Mesenchymal stem cell (in vitro differentiated cells and primary cell): ENCODE measurements around the gene MTO1.
"Not testable (repeated sequence)": the region's sequence is repeated elsewhere in the genome, so short reads cannot be mapped to it uniquely, and the experiment has no call there.

ENCODE experiments used
- DNase-seq: peaks from one replicate; pipeline ENCODE4 v3.0.0-alpha.2; 2013
- H2AFZ ChIP-seq: one replicate; pipeline ENCODE4 v1.6.1; 2013; ENCODE audit warnings: low read depth, mild to moderate bottlenecking, control low read depth, inconsistent platforms, low read length, moderate library complexity
- H2AK5ac ChIP-seq: 2 replicates; pipeline ENCODE4 v1.6.1; 2013; ENCODE audit warnings: low read length, moderate library complexity, mild to moderate bottlenecking, inconsistent platforms; ENCODE audit not compliant: severe bottlenecking
- H2BK120ac ChIP-seq: one replicate; pipeline ENCODE4 v1.6.1; 2013; ENCODE audit warnings: low read depth, mild to moderate bottlenecking, inconsistent platforms, low read length, moderate library complexity
- H2BK12ac ChIP-seq, 2 experiments: one replicate each; pipeline ENCODE4 v1.6.1; 2013; ENCODE audit warnings: inconsistent platforms in 2 of 2, low read length in 2 of 2, mild to moderate bottlenecking in 2 of 2, moderate library complexity in 2 of 2, control low read depth in 1 of 2
- H2BK15ac ChIP-seq: one replicate; pipeline ENCODE4 v1.6.1; 2013; ENCODE audit warnings: mild to moderate bottlenecking, low read depth, inconsistent platforms; ENCODE audit not compliant: poor library complexity, severe bottlenecking
- H2BK5ac ChIP-seq: 2 replicates; pipeline ENCODE4 v1.6.1; 2013; ENCODE audit warnings: low read depth, mild to moderate bottlenecking, low read length, control low read depth, inconsistent platforms; ENCODE audit not compliant: poor library complexity, severe bottlenecking
- H3K14ac ChIP-seq, 2 experiments: one replicate each; pipeline ENCODE4 v1.6.1; 2013; ENCODE audit warnings: inconsistent platforms in 2 of 2, low read length in 2 of 2, control low read depth in 1 of 2, mild to moderate bottlenecking in 1 of 2, moderate library complexity in 1 of 2
- H3K18ac ChIP-seq, 2 experiments: one replicate each; pipeline ENCODE4 v1.6.1; 2013; ENCODE audit warnings: inconsistent platforms in 2 of 2, low read length in 2 of 2, control low read depth in 1 of 2, low read depth in 1 of 2, mild to moderate bottlenecking in 1 of 2
- H3K23ac ChIP-seq, 2 experiments: one replicate each; pipeline ENCODE4 v1.6.1; 2013; ENCODE audit warnings: inconsistent platforms in 2 of 2, low read length in 2 of 2, mild to moderate bottlenecking in 2 of 2, moderate library complexity in 2 of 2, control low read depth in 1 of 2
- H3K27ac ChIP-seq: 2 replicates; pipeline ENCODE4 v1.5.1; 2013; ENCODE audit warnings: mild to moderate bottlenecking, moderate library complexity, low read length, control low read depth, inconsistent platforms; ENCODE audit not compliant: poor library complexity, severe bottlenecking
- H3K27me3 ChIP-seq, 2 experiments: 2 replicates each; pipeline versions ENCODE4 v1.6.1 to v1.7.0; 2013; ENCODE audit warnings: low read length in 2 of 2, mild to moderate bottlenecking in 2 of 2, moderate library complexity in 2 of 2, control low read depth in 1 of 2, inconsistent platforms in 1 of 2; ENCODE audit not compliant: control insufficient read depth in 1 of 2, insufficient read depth in 1 of 2
- H3K36me3 ChIP-seq, 2 experiments: 2 replicates each; pipeline versions ENCODE4 v1.6.1 to v1.7.0; 2013; ENCODE audit warnings: low read length in 2 of 2, control low read depth in 1 of 2, inconsistent platforms in 1 of 2, low read depth in 1 of 2, mild to moderate bottlenecking in 1 of 2; ENCODE audit not compliant: insufficient read depth in 2 of 2, control insufficient read depth in 1 of 2
- H3K4ac ChIP-seq, 2 experiments: one replicate each; pipeline ENCODE4 v1.6.1; 2013; ENCODE audit warnings: inconsistent platforms in 2 of 2, low read length in 2 of 2, mild to moderate bottlenecking in 2 of 2, moderate library complexity in 2 of 2, control low read depth in 1 of 2, low read depth in 1 of 2
- H3K4me1 ChIP-seq: 2 replicates; pipeline ENCODE4 v1.6.1; 2013; ENCODE audit warnings: low read depth, low read length, control low read depth; ENCODE audit not compliant: control insufficient read depth, insufficient read depth
- H3K4me2 ChIP-seq: 2 replicates; pipeline ENCODE4 v1.6.1; 2013; ENCODE audit warnings: low read length, mild to moderate bottlenecking, inconsistent platforms; ENCODE audit not compliant: poor library complexity, severe bottlenecking
- H3K4me3 ChIP-seq, 2 experiments: 2 replicates each; pipeline versions ENCODE4 v1.5.1 to v1.7.0; 2013; ENCODE audit warnings: low read length in 2 of 2, mild to moderate bottlenecking in 2 of 2, control low read depth in 1 of 2, low read depth in 1 of 2; ENCODE audit not compliant: insufficient read depth in 1 of 2
- H3K79me1 ChIP-seq: replicated peaks from 2 replicates; pipeline ENCODE4 v1.6.1; 2013; ENCODE audit warnings: mild to moderate bottlenecking, control low read depth, low read length, inconsistent platforms; ENCODE audit not compliant: poor library complexity, severe bottlenecking
- H3K9ac ChIP-seq: 2 replicates; pipeline ENCODE4 v1.7.0; 2013; ENCODE audit warnings: mild to moderate bottlenecking, low read length, moderate library complexity
- H3K9me3 ChIP-seq: 2 replicates; pipeline ENCODE4 v1.7.0; 2013; ENCODE audit warnings: mild to moderate bottlenecking, low read length; ENCODE audit not compliant: control insufficient read depth
- H4K8ac ChIP-seq: one replicate; pipeline ENCODE4 v1.6.1; 2013; ENCODE audit warnings: inconsistent platforms, mild to moderate bottlenecking, low read length, moderate library complexity
- H4K91ac ChIP-seq: one replicate; pipeline ENCODE4 v1.6.1; 2013; ENCODE audit warnings: mild to moderate bottlenecking, low read length, inconsistent platforms
- WGBS: methylation state at CpG from one replicate; pipeline ENCODE4 v1.1.7; 2013; ENCODE audit warnings: mixed read lengths; 5-methylcytosine and 5-hydroxymethylcytosine counted together

MTO1 gene

GRCh38 chr6:73504160-73504559 is 42.6 kb downstream of the MTO1 start:
- peaks cover 1% of the 10 kb centered on the region for H3K79me1 ChIP-seq
- no peaks in the 10 kb centered on the region for H3K4me1 ChIP-seq
- H2BK120ac ChIP-seq: no peak overlapping the region
- no peak overlapping the region for H3K4me3 ChIP-seq
- H3K36me3 ChIP-seq: peaks cover 9 to 52% of the 10 kb centered on the region in 2 experiments
- no peak overlapping the region for H3K27ac ChIP-seq
- H3K27me3 ChIP-seq: no peaks in the 10 kb centered on the region
- no peak overlapping the region for H2AFZ ChIP-seq
- H4K8ac ChIP-seq: no peak overlapping the region
- H3K18ac ChIP-seq: no peak overlapping the region
- no peak overlapping the region for H3K9ac ChIP-seq
- H4K91ac ChIP-seq: no peak overlapping the region
- WGBS: no CpG with 5 or more reads among the region's 2 CpGs
- H2BK5ac ChIP-seq: no peak overlapping the region
- no peaks in the 10 kb centered on the region for H3K9me3 ChIP-seq
- H3K4ac ChIP-seq: no peak overlapping the region
- H2BK15ac ChIP-seq: no peak overlapping the region
- H3K4me2 ChIP-seq: no peak overlapping the region
- H2AK5ac ChIP-seq: no peak overlapping the region
- DNase-seq: no peak
- no peak overlapping the region for H3K14ac ChIP-seq
- H3K23ac ChIP-seq: no peak overlapping the region
- H2BK12ac ChIP-seq: no peak overlapping the region

- H3K4me2 ChIP-seq: no peak overlapping the region
- no peak overlapping the region for H3K4me3 ChIP-seq
- H2AK5ac ChIP-seq: no peak overlapping the region
- H3K27ac ChIP-seq: no peak overlapping the region
- H3K18ac ChIP-seq: no peak overlapping the region
- no peak overlapping the region for H3K9ac ChIP-seq
- H4K8ac ChIP-seq: no peak overlapping the region
- no peaks in the 10 kb centered on the region for H3K9me3 ChIP-seq
- no peak overlapping the region for H3K4ac ChIP-seq
- H4K91ac ChIP-seq: no peak overlapping the region
- no peak overlapping the region for H2BK120ac ChIP-seq
- no peak overlapping the region for H3K14ac ChIP-seq
- no peak overlapping the region for H3K23ac ChIP-seq
- DNase-seq: no peak
- no peak overlapping the region for H2BK12ac ChIP-seq
- peaks cover 9 to 43% of the 10 kb centered on the region in 2 experiments for H3K36me3 ChIP-seq
- H3K27me3 ChIP-seq: no peaks in the 10 kb centered on the region
- H3K4me1 ChIP-seq: no peaks in the 10 kb centered on the region
- H2BK5ac ChIP-seq: no peak overlapping the region
- H3K79me1 ChIP-seq: no peaks in the 10 kb centered on the region
- H2AFZ ChIP-seq: no peak overlapping the region
- H2BK15ac ChIP-seq: no peak overlapping the region
Observed at GRCh38 chr6:73505142-73505541, 43.6 kb downstream of the MTO1 start.

- not testable (repeated sequence) for H3K79me1 ChIP-seq, H3K27me3 ChIP-seq, H3K9me3 ChIP-seq, H3K23ac ChIP-seq, DNase-seq, H2BK120ac ChIP-seq, H2AFZ ChIP-seq, H2BK5ac ChIP-seq, H2BK15ac ChIP-seq, H3K27ac ChIP-seq, H3K4ac ChIP-seq, H3K4me1 ChIP-seq, H3K4me2 ChIP-seq, H2BK12ac ChIP-seq, H3K14ac ChIP-seq, H3K4me3 ChIP-seq, H2AK5ac ChIP-seq, H4K8ac ChIP-seq, H4K91ac ChIP-seq, H3K9ac ChIP-seq, H3K18ac ChIP-seq
- WGBS: 96% methylated on average over 8 of the region's 8 CpGs
- H3K36me3 ChIP-seq: peaks cover 9 to 37% of the 10 kb centered on the region in 2 experiments
Observed at GRCh38 chr6:73505705-73506104, 44.2 kb downstream of the MTO1 start.

- WGBS: 90% methylated on average over 6 of the region's 6 CpGs
- Histone ChIP-seq H4K8ac (no peak overlapping the region), H2AK5ac (no peak overlapping the region), H3K4ac (no peak overlapping the region), H3K9ac (no peak overlapping the region), H3K79me1 (no peaks in the 10 kb centered on the region), H3K9me3 (no peaks in the 10 kb centered on the region), H3K4me1 (no peaks in the 10 kb centered on the region), H2BK15ac (no peak overlapping the region), H3K4me2 (no peak overlapping the region), H3K23ac (no peak overlapping the region), H2BK12ac (no peak overlapping the region), H3K36me3 (peaks cover 9 to 32% of the 10 kb centered on the region in 2 experiments), H2BK120ac (no peak overlapping the region), H2AFZ (no peak overlapping the region), H2BK5ac (no peak overlapping the region), H3K18ac (no peak overlapping the region), H3K14ac (no peak overlapping the region), H4K91ac (no peak overlapping the region), H3K27ac (no peak overlapping the region), H3K27me3 (no peaks in the 10 kb centered on the region), H3K4me3 (no peak overlapping the region)
- peak; percentile 2 for DNase-seq
Observed at GRCh38 chr6:73506246-73506645, 44.7 kb downstream of the MTO1 start.
